NCI-H1694 treated with DMSO at 0.1 percent for 48 hours (cell line): ENCODE results near the gene PSMG1.
A peak's percentile ranks its signal among the peaks of the same experiment; 100 is the strongest.
"Not testable (repeated sequence)": the region's sequence is repeated elsewhere in the genome, so short reads cannot be mapped to it uniquely, and the experiment has no call there.

ENCODE experiments used
- DNase-seq: peaks from one replicate; lab custom pipeline; 2025; lab: John Stamatoyannopoulos, UW

Gene PSMG1

DNA sequence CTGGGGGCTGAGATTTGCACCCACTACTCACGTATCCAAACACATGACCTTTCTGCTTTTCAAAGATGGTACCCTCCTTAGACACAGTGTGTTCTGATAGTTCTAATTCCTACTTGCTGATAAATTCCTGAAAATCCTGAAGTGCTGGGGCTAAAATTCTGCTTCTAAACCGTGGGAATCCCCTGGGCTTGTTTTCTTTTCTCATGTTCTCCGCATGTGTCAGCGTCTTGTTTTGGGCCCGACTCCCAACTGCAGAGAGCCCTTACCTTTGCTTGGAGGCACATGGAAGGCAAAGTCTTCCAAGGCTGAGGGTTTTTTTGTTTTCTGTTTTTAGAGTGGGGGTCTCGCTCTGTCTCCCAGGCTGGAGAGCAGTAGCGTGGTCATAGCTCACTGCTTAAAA, 27.2 kb downstream of the PSMG1 start:
- no peak for DNase-seq

DNA sequence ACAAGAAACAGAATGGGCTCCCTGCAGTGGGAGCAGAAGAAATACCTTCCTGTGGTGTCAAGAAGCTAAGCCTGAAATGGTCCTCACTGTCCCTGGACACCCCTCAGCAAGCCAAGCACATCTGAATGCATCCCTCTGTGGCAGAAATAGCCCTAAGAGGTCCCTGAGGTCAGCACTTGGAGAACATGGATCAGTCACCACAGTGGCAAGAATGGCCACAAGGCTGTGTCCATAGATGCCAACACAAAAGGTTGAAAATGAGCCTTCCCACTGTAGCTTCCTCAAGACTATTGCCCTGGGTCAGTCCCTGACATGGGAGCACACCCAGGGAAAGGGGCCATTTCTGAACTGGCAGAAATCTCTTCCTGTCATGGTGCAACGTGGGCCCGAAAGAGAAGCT, 27.7 kb downstream of the PSMG1 start:
- no peak for DNase-seq

DNA sequence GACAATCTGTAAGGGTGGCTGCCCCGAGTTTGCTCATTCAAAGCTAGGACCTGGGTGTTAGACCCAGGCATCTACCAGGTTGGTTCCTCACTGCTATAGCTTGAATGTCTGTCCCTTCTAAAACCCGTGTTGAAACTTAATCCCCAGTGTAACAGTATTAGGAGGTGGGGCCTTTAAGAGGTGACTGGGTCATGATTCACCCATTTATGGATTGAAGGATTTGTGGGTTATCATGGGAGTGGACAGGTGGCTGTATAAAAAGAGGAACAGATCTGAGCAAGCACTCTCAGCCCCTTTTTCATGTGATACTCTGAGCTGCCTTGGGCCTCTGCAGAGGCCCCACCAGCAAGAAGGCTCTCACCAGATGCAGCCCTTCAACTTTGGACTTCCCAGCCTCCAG, 29.4 kb downstream of the PSMG1 start:
- DNase-seq = no peak

DNA sequence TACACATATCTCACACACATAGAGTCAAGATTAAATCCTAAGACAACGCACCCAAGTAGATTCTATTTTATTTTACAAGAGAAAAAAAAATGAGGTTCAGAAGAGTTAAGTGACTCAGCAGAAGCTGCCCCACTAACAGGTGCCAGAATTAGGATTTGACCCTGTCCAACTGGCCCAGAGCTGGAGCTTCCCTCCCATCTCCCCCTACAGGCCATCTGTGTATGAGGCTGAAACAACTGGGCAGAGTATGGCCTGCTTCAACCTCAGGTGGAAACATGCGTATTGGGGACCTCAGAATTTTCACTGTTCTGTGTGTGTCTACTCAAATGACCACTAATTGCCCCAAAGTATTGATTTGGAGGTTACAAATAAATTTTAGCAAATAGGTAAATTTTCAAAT, 29.9 kb downstream of the PSMG1 start:
- DNase-seq = no peak

DNA sequence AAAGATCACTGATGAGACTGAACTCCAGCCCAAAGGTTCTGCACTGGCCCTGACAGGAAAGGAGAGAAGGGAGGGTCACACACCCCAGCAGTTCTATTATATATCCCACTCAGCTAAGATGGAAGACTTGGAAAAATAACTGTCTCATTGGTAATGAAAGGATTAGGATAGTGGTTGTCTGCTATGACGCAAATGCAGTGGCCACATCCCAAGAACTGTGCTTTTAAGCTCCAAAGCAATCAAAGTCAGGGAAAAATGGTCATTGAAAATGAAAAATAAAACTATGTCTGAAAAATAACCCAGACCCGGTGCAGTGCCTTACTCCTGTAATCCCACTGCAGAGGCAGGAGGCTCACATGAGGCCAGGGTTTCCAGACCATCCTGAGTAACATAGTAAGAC, 31.0 kb downstream of the PSMG1 start:
- no peak for DNase-seq

DNA sequence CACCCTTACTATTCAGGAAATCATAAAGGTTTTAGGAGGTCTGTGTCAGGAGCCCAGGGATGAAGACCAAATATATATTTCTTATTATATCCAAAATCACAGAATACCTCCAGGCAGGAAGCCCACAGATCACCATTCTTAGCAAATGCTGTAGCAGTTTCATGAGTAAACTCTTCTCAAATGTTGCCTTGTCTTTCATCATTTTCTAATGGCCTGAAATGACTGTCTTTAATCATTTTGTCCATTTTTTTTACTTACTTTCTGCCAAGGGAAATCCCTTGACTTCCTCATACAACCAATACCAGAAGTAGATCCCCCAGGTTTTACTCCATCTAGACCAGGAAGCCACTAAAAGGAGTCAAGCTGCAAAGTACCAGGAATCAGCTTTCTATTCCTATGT, 32.4 kb downstream of the PSMG1 start:
- DNase-seq = no peak

DNA sequence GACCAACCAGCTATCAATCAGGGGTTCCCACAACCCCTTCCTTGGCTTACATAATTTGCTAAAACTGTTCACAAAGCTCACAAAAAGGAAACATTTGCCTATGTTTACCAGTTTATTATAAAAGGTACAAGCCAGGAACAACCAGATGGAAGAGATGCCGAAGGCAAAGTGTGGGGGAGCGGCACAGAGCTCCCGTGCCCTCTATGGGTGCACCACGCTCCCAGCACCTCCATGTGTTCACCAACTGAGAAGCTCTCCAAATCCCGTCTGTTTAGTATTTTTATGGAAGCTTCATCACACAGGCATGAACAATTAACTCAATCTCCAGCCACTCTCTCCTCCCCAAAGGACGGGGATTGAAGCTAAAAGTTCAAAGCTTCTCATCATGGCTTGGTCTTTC, 32.9 kb downstream of the PSMG1 start:
- DNase-seq = no peak

DNA sequence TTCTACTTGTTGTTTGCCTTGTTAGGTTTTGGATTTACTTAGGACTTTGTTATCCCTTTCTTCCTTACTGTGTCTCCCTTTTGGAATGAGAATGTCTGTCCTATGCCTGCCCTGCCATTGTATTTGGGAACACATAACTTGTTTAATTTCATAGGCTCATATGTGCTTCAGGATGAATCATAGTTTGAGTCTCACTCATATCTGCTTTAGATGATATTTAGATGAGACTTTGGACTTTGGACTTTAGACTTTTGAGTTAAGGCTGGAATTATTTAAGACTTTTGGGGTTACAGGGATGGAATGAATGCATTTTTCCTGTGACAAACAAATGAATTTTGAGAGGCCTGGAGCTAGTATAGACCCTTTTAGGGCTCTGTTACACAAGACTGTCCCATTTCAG, 33.4 kb downstream of the PSMG1 start:
- no peak for DNase-seq

DNA sequence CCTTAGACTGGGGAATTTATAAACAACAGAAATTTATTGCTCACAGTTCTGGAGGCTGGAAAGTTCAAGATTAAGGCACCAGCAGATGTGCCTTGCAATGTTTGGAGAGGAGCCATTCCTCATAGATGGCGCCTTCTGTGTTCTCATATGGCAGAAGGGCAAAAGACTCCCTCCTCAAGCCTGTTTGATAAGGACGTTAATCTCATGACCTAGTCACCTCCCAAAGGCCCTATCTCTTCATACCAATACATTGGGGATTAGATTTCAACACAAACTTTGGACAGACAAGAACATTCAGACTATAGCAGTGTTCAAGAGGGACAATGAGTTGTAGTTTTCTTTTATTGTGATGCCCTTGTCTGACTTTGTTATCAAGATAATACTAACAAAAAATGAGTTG, 34.3 kb downstream of the PSMG1 start:
- no peak for DNase-seq

DNA sequence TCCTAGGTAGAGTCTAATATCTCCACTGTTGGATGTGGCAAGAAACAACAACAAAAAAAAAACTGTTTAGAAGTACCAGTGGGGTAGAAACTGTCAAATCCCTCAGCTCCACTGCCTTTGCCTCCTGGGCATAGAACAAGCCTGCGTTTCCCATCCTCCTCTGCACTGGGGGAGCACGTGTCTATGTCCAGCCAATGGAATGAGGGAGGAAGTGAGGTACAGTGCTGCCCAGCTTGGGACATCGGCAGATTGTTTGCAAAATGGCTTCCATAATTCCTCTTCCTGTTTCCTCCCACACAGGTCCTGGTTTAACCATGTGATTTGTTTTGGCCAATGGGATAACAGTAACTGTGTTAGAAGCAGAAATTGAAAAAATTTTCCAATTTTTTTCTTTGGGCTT, 39.1 kb downstream of the PSMG1 start:
- no peak for DNase-seq

DNA sequence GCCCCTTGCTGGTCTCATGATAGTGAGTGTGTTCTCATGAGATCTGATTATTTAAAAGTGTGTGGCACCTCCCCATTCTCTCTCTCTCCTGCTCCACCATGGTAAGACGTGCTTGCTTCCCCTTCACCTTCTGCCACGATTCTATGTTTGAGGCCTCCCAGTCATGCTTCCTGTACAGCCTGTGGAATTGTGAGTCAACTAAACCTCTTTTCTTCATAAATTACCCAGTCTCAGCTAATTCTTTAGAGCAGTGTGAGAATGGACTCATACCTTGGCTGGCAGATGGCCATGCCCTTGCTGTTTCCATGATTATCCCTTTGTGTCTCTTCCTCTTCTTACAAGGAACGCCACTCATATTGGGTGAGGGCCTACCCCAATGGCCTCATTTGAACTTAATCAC, 40.3 kb downstream of the PSMG1 start:
- DNase-seq = no peak

DNA sequence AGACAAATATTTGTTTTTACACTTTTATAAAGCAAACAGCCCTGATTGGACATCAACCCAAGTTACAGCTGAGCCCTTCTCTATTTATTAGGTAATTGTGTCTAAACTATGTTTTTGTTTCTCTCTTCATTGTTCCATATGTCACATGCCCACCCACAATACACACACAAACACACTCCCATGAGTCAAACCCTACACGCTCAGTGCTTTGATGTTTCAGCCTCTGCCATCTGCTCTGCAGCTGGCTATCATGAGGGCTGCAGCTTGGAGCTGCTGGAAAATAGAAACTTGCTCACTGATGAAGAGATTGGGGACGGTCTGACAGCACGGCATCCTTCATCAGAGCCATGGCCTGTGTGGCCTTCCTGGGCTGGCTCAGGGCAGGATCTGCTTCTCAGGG, 41.7 kb downstream of the PSMG1 start:
- DNase-seq = peak; percentile 99

DNA sequence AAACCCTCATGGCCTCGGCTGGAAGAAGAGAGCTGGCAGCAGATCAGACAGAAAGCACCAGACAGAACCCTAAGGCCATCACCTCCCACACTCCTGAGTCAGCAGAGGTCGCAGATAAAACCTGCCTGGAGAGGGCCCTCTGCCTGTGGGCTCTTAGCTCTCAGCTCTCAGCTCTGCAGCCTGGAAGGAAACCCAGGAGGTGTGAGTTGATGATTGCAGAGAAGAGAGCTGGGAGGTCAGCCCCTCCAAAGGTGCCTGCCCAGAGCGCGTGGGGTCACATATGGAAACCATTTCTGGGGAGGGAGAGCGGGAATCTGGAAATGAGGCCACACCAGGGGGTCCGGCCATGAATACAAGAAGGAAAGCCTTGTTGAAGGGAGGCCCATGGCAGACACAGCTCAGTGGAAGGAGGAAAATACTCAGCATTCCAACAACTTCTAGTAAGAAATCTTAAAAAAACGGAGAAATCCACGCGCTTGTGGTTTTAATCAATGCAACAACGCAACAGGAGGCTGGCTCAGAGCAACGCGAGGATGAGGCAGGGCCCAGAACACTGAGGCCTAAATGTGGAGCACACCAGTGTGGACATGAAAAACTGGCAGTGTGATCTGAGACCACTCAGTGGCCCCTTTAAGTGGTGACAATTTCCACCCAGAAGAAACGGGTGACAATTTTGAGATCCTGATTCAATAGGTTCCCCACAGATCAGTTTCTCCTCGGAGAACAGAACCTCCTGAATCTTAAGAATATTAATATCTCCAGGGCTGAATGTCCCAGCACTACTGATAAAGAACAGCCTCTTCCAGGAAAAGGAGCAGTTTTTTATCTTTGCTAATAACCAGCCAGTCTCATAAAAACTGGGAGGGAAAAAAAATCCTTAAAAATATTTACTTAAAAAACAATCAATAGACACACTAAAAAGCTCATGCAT, 45.7 kb downstream of the PSMG1 start:
- no peak for DNase-seq

DNA sequence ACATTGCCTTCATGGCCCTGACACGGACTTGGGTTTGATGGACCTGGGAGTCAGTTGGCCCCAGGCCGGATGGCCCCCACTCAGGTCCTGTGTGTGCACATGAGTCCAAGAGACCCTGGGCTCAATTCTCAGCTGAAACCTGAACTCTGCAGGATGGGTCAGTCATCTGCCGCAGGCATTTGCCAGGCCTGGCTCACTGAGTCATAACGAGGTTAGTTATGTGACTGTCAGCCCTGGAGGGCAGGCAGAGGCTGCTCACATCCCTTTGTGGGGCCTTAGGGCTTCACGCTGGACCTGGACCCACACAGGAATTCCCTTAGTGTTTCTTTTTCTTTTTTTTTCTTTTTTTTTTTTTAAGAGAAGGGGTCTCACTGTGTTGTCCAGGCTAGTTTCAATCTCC, 46.5 kb downstream of the PSMG1 start:
- DNase-seq = no peak

DNA sequence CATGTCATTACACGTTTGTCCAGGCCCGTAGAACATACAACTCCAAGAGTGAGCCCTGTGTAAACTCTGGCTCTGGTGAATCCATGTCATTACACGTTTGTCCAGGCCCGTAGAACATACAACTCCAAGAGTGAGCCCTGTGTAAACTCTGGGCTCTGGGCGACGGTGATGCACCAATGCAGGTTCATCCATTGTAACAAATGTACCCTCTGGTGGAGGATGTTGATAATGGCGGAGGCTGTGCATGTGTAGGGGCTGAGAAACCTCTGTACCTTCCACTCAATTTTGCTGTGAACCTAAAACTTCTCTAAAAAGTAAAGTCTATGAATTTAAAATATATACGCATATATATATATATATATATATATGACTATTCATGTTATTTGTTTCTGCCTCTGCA, 47.1 kb downstream of the PSMG1 start:
- DNase-seq = not testable (repeated sequence)

DNA sequence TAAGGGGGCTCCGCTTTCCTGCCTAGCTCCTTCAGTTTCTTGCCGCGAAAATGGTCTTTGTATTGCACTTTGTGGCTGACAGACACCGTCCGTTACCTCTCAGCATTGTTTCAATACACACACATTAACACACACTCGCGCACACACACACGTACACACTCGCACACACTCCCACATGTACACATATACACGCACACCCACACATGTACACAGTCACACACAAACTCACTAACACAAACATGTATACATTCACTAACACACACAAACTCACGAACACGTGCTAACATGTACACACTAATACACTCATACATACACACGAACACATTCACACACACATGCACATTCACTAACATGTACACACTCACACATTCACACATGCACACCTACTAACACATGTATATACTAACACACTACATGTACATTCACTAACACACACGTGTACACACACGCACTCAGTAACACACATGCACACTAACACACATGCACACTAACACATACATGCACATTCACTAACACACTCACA, 48.9 kb downstream of the PSMG1 start:
- no peak for DNase-seq

DNA sequence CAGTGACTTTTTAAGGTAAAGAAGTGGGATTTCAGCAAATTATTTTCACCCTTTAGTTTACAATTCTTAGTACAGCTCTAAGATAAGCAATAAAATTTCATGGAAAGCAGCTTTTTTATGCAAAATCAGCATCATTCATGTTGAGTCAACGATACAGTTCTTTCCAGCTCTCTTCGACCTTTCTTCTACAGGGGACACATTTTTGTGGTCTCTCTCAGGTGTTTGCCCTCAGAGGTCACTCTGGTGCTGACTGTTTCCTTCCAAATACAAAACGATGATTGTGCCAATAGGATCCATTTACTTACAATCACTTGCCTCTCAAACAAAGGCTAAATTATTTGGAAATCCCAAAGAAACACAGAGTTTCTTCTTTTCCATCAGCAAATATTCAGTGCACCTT, 51.0 kb downstream of the PSMG1 start:
- no peak for DNase-seq

DNA sequence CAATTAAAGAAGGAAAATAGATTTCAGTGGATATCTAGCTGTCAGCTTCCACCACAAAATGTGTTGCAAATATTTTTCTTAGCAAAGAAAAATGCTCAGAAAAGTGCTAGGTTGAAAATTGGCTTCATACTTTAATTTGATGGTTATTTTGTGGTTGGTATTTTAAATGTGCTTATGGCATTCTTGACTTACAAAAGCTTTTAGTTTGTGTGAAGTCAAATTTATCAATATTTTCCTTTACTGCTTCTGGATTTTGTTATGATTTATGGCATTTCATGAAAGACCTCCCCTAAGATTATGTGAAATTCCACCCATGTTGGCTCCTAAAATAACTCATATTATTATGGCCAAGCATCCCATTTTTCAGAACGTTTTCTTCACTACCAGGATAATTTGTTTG, 51.5 kb downstream of the PSMG1 start:
- no peak for DNase-seq

DNA sequence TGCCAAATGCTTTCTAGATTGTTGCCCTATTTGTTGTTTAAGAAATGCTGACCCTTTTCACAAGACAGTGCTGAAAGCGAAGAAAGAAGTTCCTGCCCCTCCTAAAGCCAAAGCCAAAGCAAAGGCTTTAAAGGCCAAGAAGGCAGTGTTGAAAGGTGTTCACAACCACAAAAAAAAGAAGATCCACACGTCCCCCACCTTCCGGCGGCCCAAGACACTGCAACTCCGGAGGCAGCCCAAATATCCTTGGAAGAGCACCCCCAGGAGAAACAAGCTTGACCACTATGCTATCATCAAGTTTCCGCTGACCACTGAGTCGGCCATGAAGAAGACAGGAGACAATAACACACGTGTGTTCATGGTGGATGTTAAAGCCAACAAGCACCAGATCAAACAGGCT, 55.7 kb downstream of the PSMG1 start:
- no peak for DNase-seq

DNA sequence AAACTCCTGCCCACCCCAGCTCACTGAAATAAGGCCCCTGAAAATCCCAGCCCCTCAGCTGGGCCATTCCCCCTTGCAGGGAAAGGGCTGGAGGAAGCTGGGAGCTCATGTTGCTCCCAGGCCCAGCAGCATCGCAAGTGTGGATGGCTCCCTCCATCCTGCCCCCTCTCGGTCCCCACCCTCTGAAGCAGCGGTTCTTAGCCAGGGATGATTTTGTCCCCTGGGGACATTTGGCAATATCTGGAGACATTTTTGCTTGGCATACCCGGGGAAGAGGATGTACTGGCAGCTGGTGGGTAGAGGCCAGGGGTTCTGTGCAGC, 56.8 kb downstream of the PSMG1 start:
- DNase-seq = no peak

DNA sequence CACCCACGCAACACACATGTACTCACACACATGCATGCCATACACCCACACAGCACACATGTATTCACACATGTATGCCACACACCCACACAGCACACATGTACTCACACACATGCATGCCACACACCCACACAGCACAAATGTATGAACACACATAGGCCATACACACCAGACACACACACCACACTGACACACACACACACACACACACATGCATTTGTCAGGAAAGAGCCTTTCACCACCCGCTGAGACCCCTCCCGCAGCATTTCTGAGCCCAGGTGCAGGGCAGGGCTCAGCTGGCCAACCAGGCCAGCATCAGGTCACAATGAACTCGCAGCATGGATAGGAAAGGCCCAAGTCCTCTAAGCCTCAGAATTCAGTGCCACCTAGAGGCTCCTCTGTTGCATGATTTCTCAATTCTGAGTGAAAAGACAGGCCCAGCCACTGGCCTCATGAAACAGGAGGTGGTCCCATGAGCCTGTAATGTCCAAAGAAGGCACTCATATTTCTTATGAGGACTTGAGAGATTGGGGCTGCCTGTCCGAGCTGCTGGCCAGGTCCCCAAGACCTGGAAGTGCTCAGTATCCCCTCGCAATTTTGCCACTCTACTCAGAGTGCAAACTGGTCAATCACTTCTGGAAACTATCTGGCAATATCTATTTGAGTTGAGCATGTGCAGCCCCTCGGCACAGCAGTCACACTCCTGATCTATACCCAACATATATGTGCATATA, 57.3 kb downstream of the PSMG1 start:
- DNase-seq = peak; percentile 49
